ENCODE measurements around the gene GRIN2A.

The GRIN2A gene

DNA sequence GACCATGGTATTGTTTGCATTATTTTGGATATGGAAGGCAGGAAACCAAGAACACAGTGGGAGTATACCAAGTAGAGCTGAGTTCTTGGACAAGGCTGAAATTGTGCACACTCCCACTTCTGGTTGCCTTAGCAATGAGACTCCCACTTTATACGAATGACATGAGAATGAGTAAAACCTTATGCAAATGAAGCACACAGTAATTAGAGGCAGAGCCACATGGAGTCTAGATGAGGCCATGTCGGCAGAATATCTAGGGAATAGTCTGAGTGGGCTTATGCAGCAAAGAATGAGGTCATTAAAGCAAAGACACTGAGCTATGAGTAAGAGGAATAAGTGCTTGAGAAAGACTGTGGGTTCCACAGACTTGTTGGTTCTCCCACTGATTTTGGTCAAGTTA, 178.7 kb downstream of the GRIN2A start:
- in situ Hi-C loops (cut with HindIII; ENCODE audit: low pct_ligation_motif_present, low sequenced_read_pairs): no loop called here
- no peak overlapping the region for H3K4me3 ChIP-seq (ENCODE audit: low read depth, low read length)
- no peak overlapping the region for H3K27ac ChIP-seq
- no peaks in the 10 kb centered on the region for H3K36me3 ChIP-seq (replicated peaks)
- TF ChIP-seq, protein P1, sequence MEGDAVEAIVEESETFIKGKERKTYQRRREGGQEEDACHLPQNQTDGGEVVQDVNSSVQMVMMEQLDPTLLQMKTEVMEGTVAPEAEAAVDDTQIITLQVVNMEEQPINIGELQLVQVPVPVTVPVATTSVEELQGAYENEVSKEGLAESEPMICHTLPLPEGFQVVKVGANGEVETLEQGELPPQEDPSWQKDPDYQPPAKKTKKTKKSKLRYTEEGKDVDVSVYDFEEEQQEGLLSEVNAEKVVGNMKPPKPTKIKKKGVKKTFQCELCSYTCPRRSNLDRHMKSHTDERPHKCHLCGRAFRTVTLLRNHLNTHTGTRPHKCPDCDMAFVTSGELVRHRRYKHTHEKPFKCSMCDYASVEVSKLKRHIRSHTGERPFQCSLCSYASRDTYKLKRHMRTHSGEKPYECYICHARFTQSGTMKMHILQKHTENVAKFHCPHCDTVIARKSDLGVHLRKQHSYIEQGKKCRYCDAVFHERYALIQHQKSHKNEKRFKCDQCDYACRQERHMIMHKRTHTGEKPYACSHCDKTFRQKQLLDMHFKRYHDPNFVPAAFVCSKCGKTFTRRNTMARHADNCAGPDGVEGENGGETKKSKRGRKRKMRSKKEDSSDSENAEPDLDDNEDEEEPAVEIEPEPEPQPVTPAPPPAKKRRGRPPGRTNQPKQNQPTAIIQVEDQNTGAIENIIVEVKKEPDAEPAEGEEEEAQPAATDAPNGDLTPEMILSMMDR (IDR thresholded peaks at IDR 0.05; ENCODE audit: low read depth, low read length, missing control alignments): no peak
- no peak for DNase-seq
- H3K27me3 ChIP-seq (replicated peaks): no peaks in the 10 kb centered on the region

DNA sequence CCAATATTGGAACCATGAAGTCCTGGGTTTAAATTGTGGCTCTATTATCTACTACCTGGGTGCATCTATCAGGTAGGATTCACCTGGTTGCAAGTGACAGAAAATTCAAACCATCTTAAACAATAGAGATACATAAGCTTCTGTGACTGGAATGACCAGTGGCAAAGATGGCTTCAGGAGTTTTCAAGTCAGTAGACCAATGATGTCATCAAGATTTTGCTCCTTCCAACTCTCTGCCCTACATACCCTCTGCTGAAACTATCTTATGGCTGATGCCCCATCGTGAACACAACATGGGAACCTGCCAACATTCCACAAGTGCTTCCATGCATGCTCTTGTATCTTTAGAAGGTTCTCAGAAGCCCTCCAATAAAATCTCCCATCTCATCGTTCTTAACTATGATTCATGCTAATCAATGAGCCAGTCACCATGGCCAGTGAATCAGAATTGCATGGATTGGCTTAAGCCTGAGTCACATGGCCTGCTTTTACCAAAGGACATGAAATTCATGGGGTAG, 180.9 kb downstream of the GRIN2A start:
- no peak overlapping the region for H3K27ac ChIP-seq
- TF ChIP-seq, protein P1 (IDR thresholded peaks at IDR 0.05; ENCODE audit: low read depth, low read length, missing control alignments): no peak
- no peak for DNase-seq
- H3K36me3 ChIP-seq (replicated peaks): no peaks in the 10 kb centered on the region
- no peaks in the 10 kb centered on the region for H3K27me3 ChIP-seq (replicated peaks)
- in situ Hi-C loops (cut with HindIII; ENCODE audit: low pct_ligation_motif_present, low sequenced_read_pairs): no loop called here
- H3K4me3 ChIP-seq (ENCODE audit: low read depth, low read length): no peak overlapping the region

DNA sequence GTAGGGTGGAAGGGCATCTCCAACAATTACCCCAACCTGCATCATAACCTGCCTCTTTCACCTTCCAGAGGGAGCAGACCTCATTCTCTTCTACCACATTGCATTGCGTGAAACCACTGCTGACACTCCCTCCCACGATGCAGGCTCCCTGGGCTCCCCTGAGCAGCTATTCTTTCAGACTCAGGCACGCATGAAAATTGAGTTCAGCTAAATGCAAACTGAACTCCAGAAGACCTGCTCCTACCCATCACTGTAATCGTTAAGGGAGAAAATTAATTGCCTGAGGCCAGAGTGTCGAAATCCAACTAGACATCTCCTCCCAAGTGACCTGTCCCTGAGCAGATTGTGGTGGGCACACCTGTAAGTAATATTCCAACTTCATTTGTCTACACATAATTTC, 186.0 kb downstream of the GRIN2A start:
- TF ChIP-seq, protein P1 (IDR thresholded peaks at IDR 0.05; ENCODE audit: low read depth, low read length, missing control alignments): no peak
- Histone ChIP-seq H3K27ac (no peak overlapping the region), H3K4me3 (ENCODE audit: low read depth, low read length) (no peak overlapping the region), H3K27me3 (replicated peaks) (no peaks in the 10 kb centered on the region), H3K36me3 (replicated peaks) (no peaks in the 10 kb centered on the region)
- in situ Hi-C loops (cut with HindIII; ENCODE audit: low pct_ligation_motif_present, low sequenced_read_pairs): no loop called here
- no peak for DNase-seq

DNA sequence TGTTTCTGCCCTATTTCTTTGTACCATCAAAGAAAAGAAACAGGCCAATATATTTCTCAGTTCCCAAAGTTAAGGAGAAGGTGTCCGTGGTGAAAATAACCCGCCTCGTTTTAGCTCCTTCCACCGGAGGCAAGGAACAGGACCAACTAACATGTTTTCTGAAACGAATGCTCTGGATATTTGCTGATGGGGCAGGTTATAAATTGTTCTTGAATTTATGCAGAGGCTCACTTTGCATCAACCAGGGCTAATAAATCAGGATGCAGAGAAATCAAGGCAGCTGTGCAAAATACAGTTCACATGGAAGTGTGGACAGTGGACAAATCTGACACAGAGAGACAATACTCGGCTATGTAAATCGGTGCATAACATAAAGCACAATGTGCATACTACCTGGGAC, 189.8 kb downstream of the GRIN2A start:
- Histone ChIP-seq H3K27me3 (replicated peaks) (no peaks in the 10 kb centered on the region), H3K36me3 (replicated peaks) (no peaks in the 10 kb centered on the region), H3K27ac (no peak overlapping the region), H3K4me3 (ENCODE audit: low read depth, low read length) (no peak overlapping the region)
- in situ Hi-C loops (cut with HindIII; ENCODE audit: low pct_ligation_motif_present, low sequenced_read_pairs): no loop called here
- DNase-seq: no peak
- TF ChIP-seq, protein P1 (IDR thresholded peaks at IDR 0.05; ENCODE audit: low read depth, low read length, missing control alignments): no peak

DNA sequence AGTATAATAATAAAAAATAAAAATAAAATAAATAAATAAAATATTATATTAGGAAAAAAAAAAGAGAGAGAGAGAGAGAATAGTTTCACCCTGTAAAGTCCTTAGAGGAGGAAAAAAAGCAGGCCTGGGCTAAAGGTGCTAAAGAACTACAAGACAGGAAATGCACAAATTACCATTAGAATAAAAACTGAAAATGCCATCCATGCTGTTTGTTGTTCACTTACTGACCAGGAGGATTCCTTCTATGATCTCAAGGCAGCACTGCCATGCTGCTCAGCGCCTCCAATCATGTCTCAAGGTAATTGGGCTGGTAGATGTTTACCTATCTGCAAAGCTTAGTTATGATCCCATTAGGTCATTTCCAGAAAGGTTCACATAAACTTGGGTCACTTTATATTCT, 201.2 kb downstream of the GRIN2A start:
- no peaks in the 10 kb centered on the region for H3K27me3 ChIP-seq (replicated peaks)
- in situ Hi-C loops (cut with HindIII; ENCODE audit: low pct_ligation_motif_present, low sequenced_read_pairs): no loop called here
- DNase-seq: no peak
- no peak overlapping the region for H3K27ac ChIP-seq
- H3K4me3 ChIP-seq (ENCODE audit: low read depth, low read length): no peak overlapping the region
- H3K36me3 ChIP-seq (replicated peaks): no peaks in the 10 kb centered on the region
- TF ChIP-seq, protein P1 (IDR thresholded peaks at IDR 0.05; ENCODE audit: low read depth, low read length, missing control alignments): no peak

DNA sequence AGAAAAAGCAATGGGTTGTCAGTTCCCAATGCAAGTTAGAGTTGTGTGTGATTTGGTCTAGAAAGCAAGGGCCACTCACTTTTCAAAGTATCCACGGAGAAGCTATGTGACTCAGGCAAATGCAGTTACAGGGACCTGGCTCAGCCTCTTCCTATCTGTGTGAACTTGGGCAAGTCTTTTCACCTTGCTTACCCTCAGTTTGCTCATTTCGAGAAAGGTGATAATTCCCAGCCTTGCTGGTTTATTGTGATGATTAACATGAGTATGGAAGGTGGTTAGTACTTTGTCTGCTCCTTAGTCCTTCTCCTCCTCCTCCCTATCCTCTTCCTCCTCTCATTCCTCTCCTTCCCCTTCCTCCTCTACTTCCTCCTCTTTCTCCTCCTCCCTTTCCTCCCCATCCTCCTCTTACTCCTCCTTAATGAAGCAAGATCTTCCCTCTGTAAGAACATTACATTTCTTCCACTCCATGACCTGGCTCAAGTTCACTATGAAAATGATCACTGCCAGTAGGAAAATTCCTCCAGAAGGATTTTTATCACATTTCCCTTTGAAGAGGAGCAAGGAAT, 204.0 kb downstream of the GRIN2A start:
- Histone ChIP-seq H3K36me3 (replicated peaks) (no peaks in the 10 kb centered on the region), H3K27ac (no peak overlapping the region), H3K27me3 (replicated peaks) (no peaks in the 10 kb centered on the region), H3K4me3 (ENCODE audit: low read depth, low read length) (no peak overlapping the region)
- no peak for DNase-seq
- TF ChIP-seq, protein P1 (IDR thresholded peaks at IDR 0.05; ENCODE audit: low read depth, low read length, missing control alignments): no peak
- in situ Hi-C loops (cut with HindIII; ENCODE audit: low pct_ligation_motif_present, low sequenced_read_pairs): no loop called here
